Neural progenitor cell (in vitro differentiated cells): ENCODE data around the gene CLINT1. TPM values are rescaled to one million over a fixed set of nuclear protein-coding genes. Genes with fewer than 3 reads are reported as not detected.

Experiments used
- DNase-seq: peaks from one replicate; pipeline ENCODE4 v3.0.0-alpha.2; 2016; ENCODE audit warnings: low spot score
- H2AFZ ChIP-seq: fragments of 200-600 bp; sonication (generic); replicated peaks from 2 replicates; pipeline ENCODE4 v1.6.1; 2016; ENCODE audit warnings: antibody characterized with exemption
- H3F3A ChIP-seq: fragments of 200-600 bp; sonication (generic); 2 replicates; pipeline ENCODE4 v1.6.1; 2016; ENCODE audit warnings: antibody characterized with exemption, low read depth
- H3K27ac ChIP-seq: fragments of 200-600 bp; sonication (generic); 2 replicates; pipeline ENCODE4 v1.5.1; 2016; ENCODE audit warnings: mild to moderate bottlenecking
- H3K27me3 ChIP-seq: fragments of 200-600 bp; sonication (generic); 2 replicates; pipeline ENCODE4 v1.6.1; 2016; ENCODE audit warnings: mild to moderate bottlenecking, moderate library complexity
- H3K36me3 ChIP-seq: fragments of 200-600 bp; sonication (generic); 2 replicates; pipeline ENCODE4 v1.5.1; 2016
- H3K4me1 ChIP-seq: fragments of 200-600 bp; sonication (generic); 2 replicates; pipeline ENCODE4 v1.6.1; 2016; ENCODE audit warnings: mixed run types
- H3K4me2 ChIP-seq: fragments of 200-600 bp; sonication (generic); 2 replicates; pipeline ENCODE4 v1.6.1; 2016
- H3K4me3 ChIP-seq: fragments of 200-600 bp; sonication (generic); 2 replicates; pipeline ENCODE4 v1.5.1; 2016
- H3K79me2 ChIP-seq: fragments of 200-600 bp; sonication (generic); 2 replicates; pipeline ENCODE4 v1.6.1; 2016; ENCODE audit warnings: low read depth
- H3K9ac ChIP-seq: fragments of 200-600 bp; sonication (generic); 2 replicates; pipeline ENCODE4 v1.6.1; 2016
- H3K9me3 ChIP-seq: fragments of 200-600 bp; sonication (generic); 2 replicates; pipeline ENCODE4 v1.5.1; 2016; ENCODE audit warnings: low read depth
- H4K20me1 ChIP-seq: fragments of 200-600 bp; sonication (generic); 2 replicates; pipeline ENCODE4 v1.6.1; 2016; ENCODE audit warnings: low read depth
- H3K27ac Mint-ChIP-seq: 3 replicates; pipeline ENCODE4 v1.8.0; 2021; ENCODE audit warnings: mixed read lengths
- H3K27me3 Mint-ChIP-seq: 2 replicates; pipeline ENCODE4 v1.8.0; 2022; ENCODE audit warnings: low read depth, mild to moderate bottlenecking, inconsistent platforms, moderate library complexity, mixed read lengths; ENCODE audit not compliant: insufficient read depth
- H3K36me3 Mint-ChIP-seq: 3 replicates; pipeline ENCODE4 v1.8.0; 2021; ENCODE audit warnings: mixed read lengths
- H3K4me1 Mint-ChIP-seq: 3 replicates; pipeline ENCODE4 v1.8.0; 2021; ENCODE audit warnings: mixed read lengths
- H3K4me3 Mint-ChIP-seq: 3 replicates; pipeline ENCODE4 v1.8.0; 2021; ENCODE audit warnings: mild to moderate bottlenecking, moderate library complexity, mixed read lengths
- H3K9me3 Mint-ChIP-seq: 3 replicates; pipeline ENCODE4 v1.8.0; 2020; ENCODE audit warnings: mixed read lengths
- CTCF ChIP-seq: fragments of 200-600 bp; sonication (generic); IDR thresholded peaks from 2 replicates; pipeline ENCODE4 v1.5.1; 2017; ENCODE audit warnings: antibody characterized with exemption, mild to moderate bottlenecking
- EZH2 ChIP-seq: fragments of 200-600 bp; sonication (generic); IDR thresholded peaks from 2 replicates; pipeline ENCODE4 v1.6.1; 2017; ENCODE audit warnings: antibody characterized with exemption, mild to moderate bottlenecking, moderate library complexity
- EZH2phosphoT487 ChIP-seq: fragments of 200-600 bp; sonication (generic); IDR thresholded peaks from 2 replicates; pipeline ENCODE4 v1.6.1; 2017; ENCODE audit warnings: antibody characterized with exemption
- total RNA-seq: library from RNA; depleted of rRNA; stranded (reverse); fragments of >200 nt; gene quantifications from 2 replicates; pipeline ENCODE4 v1.2.3, GENCODE V29; 2015; ENCODE audit warnings: low replicate concordance

CLINT1 gene
- total RNA-seq, 1 donor from 2014 or later, result 65.0 TPM

GRCh38 chr5:157866536-157866935, 7.6 kb upstream of the CLINT1 start:
- Histone ChIP-seq H3K27ac (no peak overlapping the region), H3K9ac (no peak overlapping the region), H3K4me2 (no peak overlapping the region), H3K9me3 (no peaks in the 10 kb centered on the region), H3F3A (no peaks in the 10 kb centered on the region), H3K4me3 (no peak overlapping the region), H2AFZ (no peak overlapping the region), H3K79me2 (no peaks in the 10 kb centered on the region), H3K36me3 (no peaks in the 10 kb centered on the region), H3K27me3 (no peaks in the 10 kb centered on the region), H4K20me1 (no peaks in the 10 kb centered on the region), H3K4me1 (no peaks in the 10 kb centered on the region)
- no peak overlapping the region for H3K4me3 Mint-ChIP-seq
- no peaks in the 10 kb centered on the region for H3K4me1 Mint-ChIP-seq
- H3K27ac Mint-ChIP-seq, result no peak overlapping the region
- H3K9me3 Mint-ChIP-seq, result peaks cover 4% of the 10 kb centered on the region
- TF ChIP-seq EZH2 (no peak), EZH2phosphoT487 (no peak), CTCF (no peak)
- peaks cover 2% of the 10 kb centered on the region for H3K27me3 Mint-ChIP-seq
- DNase-seq, result no peak
- no peaks in the 10 kb centered on the region for H3K36me3 Mint-ChIP-seq

- H3K36me3 ChIP-seq, result no peaks in the 10 kb centered on the region
- no peaks in the 10 kb centered on the region for H3K79me2 ChIP-seq
- peaks cover 4% of the 10 kb centered on the region for H3K9me3 Mint-ChIP-seq
- H3K9ac ChIP-seq, result no peak overlapping the region
- H3K27me3 ChIP-seq, result no peaks in the 10 kb centered on the region
- no peaks in the 10 kb centered on the region for H3F3A ChIP-seq
- no peak for DNase-seq
- H3K36me3 Mint-ChIP-seq, result no peaks in the 10 kb centered on the region
- H2AFZ ChIP-seq, result no peak overlapping the region
- no peak overlapping the region for H3K4me3 ChIP-seq
- peaks cover 2% of the 10 kb centered on the region for H3K27me3 Mint-ChIP-seq
- H3K4me3 Mint-ChIP-seq, result no peak overlapping the region
- H4K20me1 ChIP-seq, result no peaks in the 10 kb centered on the region
- no peak for TF ChIP-seq CTCF
- no peak for TF ChIP-seq EZH2
- TF ChIP-seq EZH2phosphoT487, result no peak
- H3K4me1 Mint-ChIP-seq, result no peaks in the 10 kb centered on the region
- no peaks in the 10 kb centered on the region for H3K9me3 ChIP-seq
- no peak overlapping the region for H3K27ac ChIP-seq
- no peak overlapping the region for H3K4me2 ChIP-seq
- H3K4me1 ChIP-seq, result no peaks in the 10 kb centered on the region
- no peak overlapping the region for H3K27ac Mint-ChIP-seq
Measured at GRCh38 chr5:157865781-157866180, 6.8 kb upstream of the CLINT1 start.

GRCh38 chr5:157864067-157864466, 5.1 kb upstream of the CLINT1 start:
- no peaks in the 10 kb centered on the region for H3K36me3 Mint-ChIP-seq
- H3K27me3 Mint-ChIP-seq, result peaks cover 2% of the 10 kb centered on the region
- H3F3A ChIP-seq, result no peaks in the 10 kb centered on the region
- TF ChIP-seq CTCF (no peak), EZH2 (no peak), EZH2phosphoT487 (no peak)
- H3K27ac Mint-ChIP-seq, result no peak overlapping the region
- no peaks in the 10 kb centered on the region for H4K20me1 ChIP-seq
- no peak overlapping the region for H3K27ac ChIP-seq
- no peaks in the 10 kb centered on the region for H3K4me1 Mint-ChIP-seq
- H2AFZ ChIP-seq, result no peak overlapping the region
- no peaks in the 10 kb centered on the region for H3K36me3 ChIP-seq
- no peaks in the 10 kb centered on the region for H3K79me2 ChIP-seq
- H3K9me3 Mint-ChIP-seq, result peaks cover 2% of the 10 kb centered on the region
- H3K27me3 ChIP-seq, result no peaks in the 10 kb centered on the region
- no peak overlapping the region for H3K4me3 ChIP-seq
- no peak for DNase-seq
- H3K4me2 ChIP-seq, result no peak overlapping the region
- H3K9me3 ChIP-seq, result no peaks in the 10 kb centered on the region
- H3K9ac ChIP-seq, result no peak overlapping the region
- H3K4me3 Mint-ChIP-seq, result no peak overlapping the region
- H3K4me1 ChIP-seq, result peaks cover 3% of the 10 kb centered on the region
